GM12865 (cell line): Measurements from ENCODE around the gene TMEM26.

ENCODE experiments used
- DNase-seq: peaks from one replicate; pipeline ENCODE4 v3.0.0; 2010; ENCODE audit warnings: low read depth
- H3K4me3 ChIP-seq: 2 replicates; pipeline ENCODE4 v1.5.1; 2011; ENCODE audit warnings: mild to moderate bottlenecking, low read depth, low read length, control low read depth
- CTCF ChIP-seq: IDR thresholded peaks from 2 replicates; pipeline ENCODE4 v1.5.1; 2011; ENCODE audit warnings: low read length, control low read depth, low read depth, inconsistent platforms; ENCODE audit not compliant: insufficient read depth; ENCODE audit errors: missing control alignments

Gene TMEM26

GRCh38 chr10:61448841-61449600 is 4.2 kb downstream of the TMEM26 start:
- H3K4me3 ChIP-seq: no peak overlapping the region
- TF ChIP-seq CTCF: no peak
- no peak for DNase-seq

GRCh38 chr10:61448091-61448490 is 5.1 kb downstream of the TMEM26 start:
- no peak for TF ChIP-seq CTCF
- DNase-seq: no peak

GRCh38 chr10:61439058-61439609 is 14.0 kb downstream of the TMEM26 start:
- TF ChIP-seq CTCF: no peak
- no peak overlapping the region for H3K4me3 ChIP-seq
- no peak for DNase-seq

More at GRCh38 chr10:61448091-61448490, 5.1 kb downstream of the TMEM26 start:
- no peak overlapping the region for H3K4me3 ChIP-seq

GRCh38 chr10:61438141-61438988 is 14.8 kb downstream of the TMEM26 start:
- no peak for DNase-seq
- TF ChIP-seq CTCF: no peak
- H3K4me3 ChIP-seq: no peak overlapping the region

GRCh38 chr10:61423178-61423577 is 30.0 kb downstream of the TMEM26 start:
- TF ChIP-seq CTCF: no peak
- no peak for DNase-seq
- no peak overlapping the region for H3K4me3 ChIP-seq

- DNase-seq: no peak
- no peak overlapping the region for H3K4me3 ChIP-seq
- TF ChIP-seq CTCF: no peak
These were observed 35.5 kb downstream of the TMEM26 start for GRCh38 chr10:61417661-61418060.
